GM19193 (cell line): ENCODE results near the gene PCBP3.

Experiments
- POLR2A ChIP-seq: IDR thresholded peaks from 4 replicates; pipeline ENCODE4 v1.6.1; 2011; ENCODE audit not compliant: insufficient read depth, insufficient read length; ENCODE audit errors: extremely low read depth

Gene PCBP3

GRCh38 chr21:45829668-45830067 lies 186.1 kb downstream of the PCBP3 start:
- TF ChIP-seq POLR2A, result no peak

DNA sequence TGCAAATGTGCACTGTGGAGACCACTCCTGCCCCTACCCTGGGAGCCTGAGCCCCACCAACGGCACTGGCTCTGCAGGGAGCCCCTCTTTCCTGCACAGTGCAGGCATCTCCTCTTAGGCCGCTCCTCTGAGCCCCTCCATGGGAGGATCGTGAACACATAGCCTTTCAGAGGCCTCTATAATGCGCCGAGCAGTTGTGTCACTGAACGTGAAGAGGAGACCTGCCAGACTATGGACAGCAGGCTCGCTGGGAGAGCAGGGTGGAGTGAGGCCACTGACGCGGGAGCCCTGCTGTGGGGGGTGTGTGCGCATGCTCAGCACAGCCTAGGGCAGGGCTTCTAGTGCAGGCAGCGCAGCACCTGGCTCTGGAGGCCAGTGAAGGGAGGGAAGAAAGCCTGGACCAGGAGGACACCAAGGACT lies 186.7 kb downstream of the PCBP3 start:
- no peak for TF ChIP-seq POLR2A

DNA sequence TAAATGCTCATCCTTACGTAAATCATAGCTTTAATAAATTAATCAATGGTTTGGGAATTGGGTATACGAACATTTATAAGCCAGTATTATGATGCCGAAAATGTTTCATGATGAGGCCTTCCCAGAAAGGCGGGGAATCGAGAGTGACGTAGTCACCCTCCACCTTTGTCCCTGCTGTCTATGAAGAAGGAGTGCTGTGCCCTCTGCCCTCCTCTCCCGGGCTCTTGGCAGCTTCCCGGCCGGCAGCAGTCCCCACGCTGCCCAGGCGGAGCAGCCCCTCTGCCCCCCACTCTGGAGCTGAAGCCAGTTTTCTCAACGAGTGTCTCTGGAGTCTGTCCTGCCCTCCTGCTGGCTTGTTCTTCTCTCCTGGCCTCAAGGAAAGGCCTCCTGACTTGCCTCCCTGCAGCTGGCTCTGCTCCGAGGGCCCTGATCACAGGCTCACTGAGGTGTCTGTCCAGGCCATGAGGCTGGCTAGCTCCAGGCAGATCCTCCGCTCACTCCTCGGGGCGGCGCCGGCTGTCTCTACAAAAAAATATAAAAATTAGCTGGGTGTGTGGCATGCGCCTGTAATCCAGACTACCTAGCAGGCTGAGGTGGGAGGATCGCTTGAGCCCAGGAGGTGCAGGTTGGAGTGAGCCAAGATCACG lies 187.3 kb downstream of the PCBP3 start:
- no peak for TF ChIP-seq POLR2A

GRCh38 chr21:45831991-45832740 lies 188.6 kb downstream of the PCBP3 start:
- TF ChIP-seq POLR2A, result no peak

DNA sequence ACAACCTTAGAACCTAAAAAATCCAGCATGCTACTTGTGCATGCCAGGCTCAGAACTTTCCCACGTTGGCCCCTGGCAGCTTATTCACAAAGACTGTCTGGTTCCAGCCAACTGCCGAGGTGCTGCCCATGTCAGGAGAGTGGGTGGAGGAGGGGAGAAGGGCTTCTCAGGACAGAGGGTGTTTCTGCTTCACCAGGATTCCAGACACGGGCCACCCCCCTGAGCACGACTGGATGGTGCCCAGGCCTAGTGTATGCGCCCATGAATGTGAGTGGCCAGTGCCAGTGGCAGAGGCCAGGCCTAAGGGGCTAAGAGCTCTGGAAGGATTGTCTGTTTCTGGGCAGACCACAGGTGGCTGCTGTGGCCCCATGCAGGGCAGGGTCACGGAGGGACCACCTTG lies 189.9 kb downstream of the PCBP3 start:
- TF ChIP-seq POLR2A, result no peak

GRCh38 chr21:45834026-45834715 lies 190.6 kb downstream of the PCBP3 start:
- TF ChIP-seq POLR2A, result no peak

DNA sequence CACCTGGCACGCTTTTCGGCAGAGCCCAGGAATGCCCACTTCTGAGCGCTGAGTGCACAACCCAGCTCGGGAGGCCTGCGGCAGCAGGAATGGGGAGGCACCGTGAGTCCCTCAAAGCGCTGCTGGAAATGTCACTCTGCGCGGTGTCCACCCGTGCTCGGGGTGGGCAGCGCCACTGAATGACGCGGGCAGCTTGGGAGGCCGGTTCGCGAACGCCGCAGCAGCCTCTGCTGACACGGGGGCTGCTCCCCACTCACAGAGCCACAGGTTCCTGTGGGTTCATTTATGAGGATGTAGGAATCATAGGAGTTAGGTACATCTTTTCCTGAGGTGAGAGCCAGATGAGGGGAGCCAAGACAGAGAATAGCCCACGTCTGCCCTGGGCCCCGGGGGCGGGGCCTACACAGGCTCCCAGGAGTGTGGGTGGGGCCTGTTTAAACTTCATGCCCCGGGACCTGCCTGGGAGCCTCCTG lies 191.3 kb downstream of the PCBP3 start:
- TF ChIP-seq POLR2A, result no peak

- TF ChIP-seq POLR2A, result no peak
Measured at GRCh38 chr21:45835301-45836267, 192.1 kb downstream of the PCBP3 start.

DNA sequence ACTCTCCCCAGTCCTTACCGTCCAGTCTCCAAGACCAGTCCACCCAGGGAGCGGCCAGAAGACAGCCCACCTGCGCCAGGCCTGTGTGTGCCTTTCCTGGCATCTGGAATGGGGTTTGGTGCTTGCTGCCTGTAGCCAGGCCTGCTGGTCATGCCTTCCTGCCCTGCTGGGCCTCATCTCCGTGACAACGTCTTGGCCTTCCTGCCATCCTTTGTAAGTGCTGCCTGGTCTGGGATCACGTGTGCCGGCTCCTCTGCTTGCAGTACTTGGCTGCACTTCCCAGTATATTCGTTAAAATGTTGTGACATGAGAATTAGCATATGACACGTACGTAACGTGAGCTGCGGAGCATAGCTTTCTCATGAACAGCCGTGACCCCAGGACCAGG lies 192.7 kb downstream of the PCBP3 start:
- TF ChIP-seq POLR2A, result no peak

DNA sequence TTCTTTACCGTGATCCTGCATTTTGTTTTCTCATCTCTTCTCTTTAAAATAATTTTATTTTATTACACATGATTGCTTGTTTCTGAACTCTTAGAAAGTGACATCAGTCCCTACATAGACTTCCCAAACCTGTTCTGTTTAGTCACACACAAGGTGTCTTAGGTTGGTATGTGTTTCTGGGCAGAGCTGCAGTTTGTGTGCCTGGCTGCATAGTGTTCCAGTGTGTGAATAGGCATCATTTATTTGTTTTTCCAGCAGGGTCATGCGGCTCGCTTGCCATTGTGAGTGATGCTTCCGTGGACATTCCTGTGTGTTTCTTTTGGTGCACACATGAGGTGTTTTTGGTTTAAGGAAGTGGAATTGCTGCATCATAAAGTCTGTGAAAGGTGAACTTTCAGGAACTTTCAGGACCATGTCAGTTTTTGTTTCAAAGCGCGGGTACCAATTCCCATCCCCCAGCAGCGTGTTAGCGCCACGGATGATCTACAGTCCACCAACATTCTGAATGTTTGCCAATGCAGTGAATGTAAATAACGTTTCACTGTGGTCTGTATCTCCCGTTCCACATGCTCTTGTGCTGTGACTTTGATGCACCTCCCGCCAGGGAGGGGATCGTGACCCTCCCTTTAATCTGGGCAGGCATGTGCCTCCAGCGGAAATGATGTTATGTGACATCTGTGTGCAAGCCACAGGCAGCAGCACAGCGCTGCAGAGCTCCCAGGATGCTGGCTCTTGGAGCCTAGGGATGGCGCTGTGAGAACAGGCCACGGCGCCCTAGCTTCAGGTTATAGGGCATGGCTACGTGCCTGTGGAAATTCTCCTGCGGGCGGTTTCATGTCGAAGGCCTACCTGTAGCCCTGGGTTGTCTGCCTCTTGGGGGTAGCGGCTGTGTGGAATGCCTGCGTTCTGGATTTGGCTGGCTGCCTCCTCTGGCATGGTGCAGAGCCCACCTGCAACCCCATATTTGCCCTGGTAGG lies 193.5 kb downstream of the PCBP3 start:
- no peak for TF ChIP-seq POLR2A

DNA sequence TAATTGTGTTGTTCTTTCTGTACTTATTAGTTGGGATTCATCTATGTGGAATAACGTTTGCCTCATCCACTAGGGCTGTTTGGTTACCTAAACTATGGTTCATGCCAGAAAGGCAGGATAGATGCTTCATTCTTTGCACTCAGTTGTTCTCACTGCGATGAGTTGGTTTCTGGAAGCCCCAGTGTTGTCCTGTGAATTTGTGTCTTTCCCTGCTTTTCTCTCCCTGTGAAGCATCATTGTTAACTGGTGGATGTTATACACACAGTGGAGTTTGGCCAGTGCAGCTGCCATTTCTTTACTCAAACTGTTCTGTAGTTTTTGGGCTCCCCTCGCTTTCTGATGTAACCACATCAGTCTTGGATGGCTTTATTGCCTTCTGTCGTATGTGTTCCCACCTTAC lies 194.4 kb downstream of the PCBP3 start:
- no peak for TF ChIP-seq POLR2A

- no peak for TF ChIP-seq POLR2A
Measured at GRCh38 chr21:45838634-45839033, 195.1 kb downstream of the PCBP3 start.

- no peak for TF ChIP-seq POLR2A
Measured at GRCh38 chr21:45839274-45839673, 195.7 kb downstream of the PCBP3 start.
